Measurements from ENCODE around the gene UNK. TPM values are rescaled to one million over a fixed set of nuclear protein-coding genes. Genes with fewer than 3 reads are reported as not detected.

UNK gene
- total and polyA plus RNA-seq, 2 of the 13 experiments (the other 11 are each of a cell fraction or from before 2014, with no cell fraction given): 31.6 to 33.0 TPM

- TF ChIP-seq, protein P1, sequence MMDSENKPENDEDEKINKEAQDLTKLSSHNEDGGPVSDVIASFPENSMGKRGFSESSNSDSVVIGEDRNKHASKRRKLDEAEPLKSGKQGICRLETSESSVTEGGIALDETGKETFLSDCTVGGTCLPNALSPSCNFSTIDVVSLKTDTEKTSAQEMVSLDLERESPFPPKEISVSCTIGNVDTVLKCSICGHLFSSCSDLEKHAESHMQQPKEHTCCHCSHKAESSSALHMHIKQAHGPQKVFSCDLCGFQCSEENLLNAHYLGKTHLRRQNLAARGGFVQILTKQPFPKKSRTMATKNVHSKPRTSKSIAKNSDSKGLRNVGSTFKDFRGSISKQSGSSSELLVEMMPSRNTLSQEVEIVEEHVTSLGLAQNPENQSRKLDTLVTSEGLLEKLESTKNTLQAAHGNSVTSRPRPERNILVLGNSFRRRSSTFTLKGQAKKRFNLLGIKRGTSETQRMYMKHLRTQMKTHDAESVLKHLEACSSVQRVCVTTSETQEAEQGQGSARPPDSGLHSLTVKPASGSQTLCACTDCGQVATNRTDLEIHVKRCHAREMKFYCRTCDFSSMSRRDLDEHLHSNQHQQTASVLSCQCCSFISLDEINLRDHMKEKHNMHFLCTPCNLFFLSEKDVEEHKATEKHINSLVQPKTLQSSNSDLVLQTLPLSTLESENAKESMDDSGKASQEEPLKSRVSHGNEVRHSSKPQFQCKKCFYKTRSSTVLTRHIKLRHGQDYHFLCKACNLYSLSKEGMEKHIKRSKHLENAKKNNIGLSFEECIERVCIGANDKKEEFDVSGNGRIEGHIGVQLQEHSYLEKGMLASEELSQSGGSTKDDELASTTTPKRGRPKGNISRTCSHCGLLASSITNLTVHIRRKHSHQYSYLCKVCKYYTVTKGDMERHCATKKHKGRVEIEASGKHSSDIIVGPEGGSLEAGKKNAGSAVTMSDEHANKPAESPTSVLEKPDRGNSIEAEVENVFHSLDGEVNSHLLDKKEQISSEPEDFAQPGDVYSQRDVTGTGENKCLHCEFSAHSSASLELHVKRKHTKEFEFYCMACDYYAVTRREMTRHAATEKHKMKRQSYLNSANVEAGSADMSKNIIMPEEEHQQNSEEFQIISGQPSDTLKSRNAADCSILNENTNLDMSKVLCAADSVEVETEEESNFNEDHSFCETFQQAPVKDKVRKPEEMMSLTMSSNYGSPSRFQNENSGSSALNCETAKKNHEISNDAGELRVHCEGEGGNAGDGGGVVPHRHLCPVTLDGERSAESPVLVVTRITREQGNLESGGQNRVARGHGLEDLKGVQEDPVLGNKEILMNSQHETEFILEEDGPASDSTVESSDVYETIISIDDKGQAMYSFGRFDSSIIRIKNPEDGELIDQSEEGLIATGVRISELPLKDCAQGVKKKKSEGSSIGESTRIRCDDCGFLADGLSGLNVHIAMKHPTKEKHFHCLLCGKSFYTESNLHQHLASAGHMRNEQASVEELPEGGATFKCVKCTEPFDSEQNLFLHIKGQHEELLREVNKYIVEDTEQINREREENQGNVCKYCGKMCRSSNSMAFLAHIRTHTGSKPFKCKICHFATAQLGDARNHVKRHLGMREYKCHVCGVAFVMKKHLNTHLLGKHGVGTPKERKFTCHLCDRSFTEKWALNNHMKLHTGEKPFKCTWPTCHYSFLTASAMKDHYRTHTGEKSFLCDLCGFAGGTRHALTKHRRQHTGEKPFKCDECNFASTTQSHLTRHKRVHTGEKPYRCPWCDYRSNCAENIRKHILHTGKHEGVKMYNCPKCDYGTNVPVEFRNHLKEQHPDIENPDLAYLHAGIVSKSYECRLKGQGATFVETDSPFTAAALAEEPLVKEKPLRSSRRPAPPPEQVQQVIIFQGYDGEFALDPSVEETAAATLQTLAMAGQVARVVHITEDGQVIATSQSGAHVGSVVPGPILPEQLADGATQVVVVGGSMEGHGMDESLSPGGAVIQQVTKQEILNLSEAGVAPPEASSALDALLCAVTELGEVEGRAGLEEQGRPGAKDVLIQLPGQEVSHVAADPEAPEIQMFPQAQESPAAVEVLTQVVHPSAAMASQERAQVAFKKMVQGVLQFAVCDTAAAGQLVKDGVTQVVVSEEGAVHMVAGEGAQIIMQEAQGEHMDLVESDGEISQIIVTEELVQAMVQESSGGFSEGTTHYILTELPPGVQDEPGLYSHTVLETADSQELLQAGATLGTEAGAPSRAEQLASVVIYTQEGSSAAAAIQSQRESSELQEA (CRISPR knock-in tag; IDR thresholded peaks at IDR 0.05; ENCODE audit: not compliant biosample characterization): peak; percentile 78
- TF ChIP-seq, protein P2, sequence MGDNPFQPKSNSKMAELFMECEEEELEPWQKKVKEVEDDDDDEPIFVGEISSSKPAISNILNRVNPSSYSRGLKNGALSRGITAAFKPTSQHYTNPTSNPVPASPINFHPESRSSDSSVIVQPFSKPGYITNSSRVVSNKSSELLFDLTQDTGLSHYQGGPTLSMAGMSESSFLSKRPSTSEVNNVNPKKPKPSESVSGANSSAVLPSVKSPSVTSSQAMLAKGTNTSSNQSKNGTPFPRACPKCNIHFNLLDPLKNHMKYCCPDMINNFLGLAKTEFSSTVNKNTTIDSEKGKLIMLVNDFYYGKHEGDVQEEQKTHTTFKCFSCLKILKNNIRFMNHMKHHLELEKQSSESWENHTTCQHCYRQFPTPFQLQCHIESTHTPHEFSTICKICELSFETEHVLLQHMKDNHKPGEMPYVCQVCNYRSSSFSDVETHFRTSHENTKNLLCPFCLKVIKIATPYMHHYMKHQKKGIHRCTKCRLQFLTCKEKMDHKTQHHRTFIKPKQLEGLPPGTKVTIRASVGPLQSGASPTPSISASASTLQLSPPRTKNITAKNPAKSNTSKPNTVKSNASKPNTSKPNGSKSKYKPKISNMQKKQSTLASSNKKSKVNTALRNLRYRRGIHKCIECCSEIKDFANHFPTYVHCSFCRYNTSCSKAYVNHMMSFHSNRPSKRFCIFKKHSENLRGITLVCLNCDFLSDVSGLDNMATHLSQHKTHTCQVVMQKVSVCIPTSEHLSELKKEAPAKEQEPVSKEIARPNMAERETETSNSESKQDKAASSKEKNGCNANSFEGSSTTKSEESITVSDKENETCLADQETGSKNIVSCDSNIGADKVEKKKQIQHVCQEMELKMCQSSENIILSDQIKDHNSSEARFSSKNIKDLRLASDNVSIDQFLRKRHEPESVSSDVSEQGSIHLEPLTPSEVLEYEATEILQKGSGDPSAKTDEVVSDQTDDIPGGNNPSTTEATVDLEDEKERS (CRISPR knock-in tag; IDR thresholded peaks at IDR 0.05): no peak
- peak; percentile 26; the same call in 1 of the 2 replicates for TF ChIP-seq ARID4A (CRISPR knock-in tag; IDR thresholded peaks at IDR 0.05; ENCODE audit: borderline replicate concordance)
- no peak for TF ChIP-seq GABPA (IDR thresholded peaks at IDR 0.05; ENCODE audit: low read depth, low read length)
- TF ChIP-seq GABPA (CRISPR knock-in tag; IDR thresholded peaks at IDR 0.05; ENCODE audit: low read depth): peak; percentile 54; the same call in 1 of the 2 replicates
- TF ChIP-seq ZNF597 (CRISPR knock-in tag; IDR thresholded peaks at IDR 0.05): no peak
- TF ChIP-seq ZNF691 (CRISPR knock-in tag; IDR thresholded peaks at IDR 0.05; ENCODE audit: borderline replicate concordance, low read depth): peak; percentile 10; the same call in 1 of the 2 replicates
- peak; percentile 17; the same call in 1 of the 2 replicates for TF ChIP-seq CBFB (CRISPR knock-in tag; IDR thresholded peaks at IDR 0.05)
Measured at GRCh38 chr17:75843577-75844529, 59.2 kb downstream of the UNK start, which contains the start of gene UNC13D (continued).

All from HepG2 (cell line).